Esophagus squamous epithelium (tissue), 4 donors: ENCODE data around the gene ZC3H18.

Experiments used
- CTCF ChIP-seq, 6 experiments: fragments of 450-650 bp in 4 of 6; fragments of 200-600 bp in 2 of 6; sonication (generic) in 2 of 6; IDR thresholded peaks; one replicate each; pipeline ENCODE4 v1.5.1; 2016 to 2019; ENCODE audit warnings: antibody characterized with exemption in 6 of 6, mild to moderate bottlenecking in 4 of 6, moderate library complexity in 4 of 6
- POLR2A ChIP-seq, 4 donors: fragments of 450-650 bp; IDR thresholded peaks; one replicate each; pipeline ENCODE4 v1.6.1; 2017; ENCODE audit warnings: antibody characterized with exemption in 4 of 4, mild to moderate bottlenecking in 4 of 4, moderate library complexity in 3 of 4

GRCh38 chr16:88643644-88643932 lies 73.4 kb downstream of the ZC3H18 start:
- TF ChIP-seq CTCF (IDR thresholded peaks at IDR 0.05) (no peak), POLR2A (IDR thresholded peaks at IDR 0.05) (no peak)
